K562 (cell line): ENCODE measurements around the gene HSD17B8. TPM values are rescaled to one million over a fixed set of nuclear protein-coding genes. Genes with fewer than 3 reads are reported as not detected.

Source experiments
- BHLHE40 ChIP-seq: IDR thresholded peaks from 2 replicates; pipeline ENCODE4 v1.6.1; 2011; ENCODE audit warnings: low read length, improper control_type of control experiment
- CBFA2T2 ChIP-seq: fragments of 450-650 bp; conservative IDR thresholded peaks from 2 replicates; pipeline ENCODE4 v1.6.1; 2017; ENCODE audit warnings: mild to moderate bottlenecking
- E2F8 ChIP-seq: fragments of 450-650 bp; IDR thresholded peaks from 2 replicates; pipeline ENCODE4 v1.7.1; 2018; ENCODE audit warnings: mild to moderate bottlenecking, low read depth; ENCODE audit not compliant: partially characterized antibody
- KLF13 ChIP-seq: fragments of 450-650 bp; IDR thresholded peaks from 2 replicates; pipeline ENCODE4 v1.6.1; 2016; ENCODE audit warnings: missing genetic modification characterization, low read depth, mild to moderate bottlenecking, missing compliant biosample characterization, moderate library complexity, borderline replicate concordance
- L3MBTL2 ChIP-seq: fragments of 450-650 bp; IDR thresholded peaks from 2 replicates; pipeline ENCODE4 v1.6.1; 2016; ENCODE audit warnings: mild to moderate bottlenecking, moderate library complexity
- NFE2L1 ChIP-seq: fragments of 450-650 bp; IDR thresholded peaks from 2 replicates; pipeline ENCODE4 v1.6.1; 2016; ENCODE audit warnings: missing genetic modification characterization, low read depth, mild to moderate bottlenecking, missing compliant biosample characterization, moderate library complexity, borderline replicate concordance
- ZKSCAN3 ChIP-seq: fragments of 250-450 bp; sonication (Bioruptor Pico); IDR thresholded peaks from 2 replicates; pipeline ENCODE4 v1.4.0; 2020
- ZNF253 ChIP-seq: fragments of 250-450 bp; sonication (Bioruptor Pico); conservative IDR thresholded peaks from 2 replicates; pipeline ENCODE4 v1.6.1; 2021; ENCODE audit warnings: mild to moderate bottlenecking
- ZNF407 ChIP-seq: fragments of 450-650 bp; IDR thresholded peaks from 2 replicates; pipeline ENCODE4 v1.6.1; 2016; ENCODE audit warnings: low read depth
- polyA plus RNA-seq, 8 experiments: library from polyadenylated mRNA; depleted of rRNA in 4 of 8; stranded (reverse) in 5 of 8; unstranded in 3 of 8; fragments of >200 nt; fragmentation: Nextera tagmentation in 2 of 8; fragmentation: Illumina TruSeq in 1 of 8; extraction: Ambion mirVana in 2 of 8; extraction: Trizol in 1 of 8; gene quantifications; 2 replicates each; pipeline versions ENCODE4 v1.2.1 to v1.2.3, GENCODE V29; 2011 to 2014; ENCODE audit warnings: inconsistent platforms in 1 of 8, missing spikeins in 1 of 8
- total RNA-seq, 7 experiments: library from RNA; depleted of rRNA in 6 of 7; stranded (reverse); fragments of >200 nt in 6 of 7; fragmentation: Illumina TruSeq in 2 of 7; extraction: Trizol in 2 of 7; gene quantifications; 2 replicates each; pipeline versions ENCODE4 v1.2.1 to v1.2.3, GENCODE V29; 2011 to 2021; ENCODE audit warnings: low replicate concordance in 1 of 7
- TF ChIP-seq, protein P1 (sequence below): sonication (generic); formaldehyde crosslinking; IDR thresholded peaks from 2 replicates; pipeline ENCODE4 v1.8.0; 2022; ENCODE audit warnings: mild to moderate bottlenecking, missing genetic modification reagents
- TF ChIP-seq, protein P2 (sequence below): fragments of 250-450 bp; sonication (Bioruptor Pico); IDR thresholded peaks from 2 replicates; pipeline ENCODE4 v1.4.0; 2020; ENCODE audit warnings: mild to moderate bottlenecking, moderate library complexity

Gene HSD17B8
- total and polyA plus RNA-seq, 9 of the 15 experiments (the other 6 are each of a cell fraction or from before 2014, with no cell fraction given) = 3.7 to 35.2 (median 14.2) TPM

GRCh38 chr6:33248932-33249731, 44.7 kb downstream of the HSD17B8 start (continued):
- TF ChIP-seq ZNF407 (0 out of 2 replicates have a peak, but pooled peaks have one; percentile 35), NFE2L1 (tag) (no peak), KLF13 (tag) (peak; percentile 63; the same call in 1 of the 2 replicates), E2F8 (peak; percentile 45), CBFA2T2 (no peak), ZNF253 (no peak), L3MBTL2 (peak; percentile 89), ZKSCAN3 (CRISPR knock-in tag) (no peak), BHLHE40 (0 out of 2 replicates have a peak, but pooled peaks have one; percentile 28)
- TF ChIP-seq, protein P1, sequence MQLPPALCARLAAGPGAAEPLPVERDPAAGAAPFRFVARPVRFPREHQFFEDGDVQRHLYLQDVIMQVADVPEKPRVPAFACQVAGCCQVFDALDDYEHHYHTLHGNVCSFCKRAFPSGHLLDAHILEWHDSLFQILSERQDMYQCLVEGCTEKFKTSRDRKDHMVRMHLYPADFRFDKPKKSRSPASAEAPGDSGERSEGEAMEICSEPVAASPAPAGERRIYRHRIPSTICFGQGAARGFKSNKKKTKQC (CRISPR knock-in tag) = no peak; the same call in 1 of the 2 replicates
- TF ChIP-seq, protein P2, sequence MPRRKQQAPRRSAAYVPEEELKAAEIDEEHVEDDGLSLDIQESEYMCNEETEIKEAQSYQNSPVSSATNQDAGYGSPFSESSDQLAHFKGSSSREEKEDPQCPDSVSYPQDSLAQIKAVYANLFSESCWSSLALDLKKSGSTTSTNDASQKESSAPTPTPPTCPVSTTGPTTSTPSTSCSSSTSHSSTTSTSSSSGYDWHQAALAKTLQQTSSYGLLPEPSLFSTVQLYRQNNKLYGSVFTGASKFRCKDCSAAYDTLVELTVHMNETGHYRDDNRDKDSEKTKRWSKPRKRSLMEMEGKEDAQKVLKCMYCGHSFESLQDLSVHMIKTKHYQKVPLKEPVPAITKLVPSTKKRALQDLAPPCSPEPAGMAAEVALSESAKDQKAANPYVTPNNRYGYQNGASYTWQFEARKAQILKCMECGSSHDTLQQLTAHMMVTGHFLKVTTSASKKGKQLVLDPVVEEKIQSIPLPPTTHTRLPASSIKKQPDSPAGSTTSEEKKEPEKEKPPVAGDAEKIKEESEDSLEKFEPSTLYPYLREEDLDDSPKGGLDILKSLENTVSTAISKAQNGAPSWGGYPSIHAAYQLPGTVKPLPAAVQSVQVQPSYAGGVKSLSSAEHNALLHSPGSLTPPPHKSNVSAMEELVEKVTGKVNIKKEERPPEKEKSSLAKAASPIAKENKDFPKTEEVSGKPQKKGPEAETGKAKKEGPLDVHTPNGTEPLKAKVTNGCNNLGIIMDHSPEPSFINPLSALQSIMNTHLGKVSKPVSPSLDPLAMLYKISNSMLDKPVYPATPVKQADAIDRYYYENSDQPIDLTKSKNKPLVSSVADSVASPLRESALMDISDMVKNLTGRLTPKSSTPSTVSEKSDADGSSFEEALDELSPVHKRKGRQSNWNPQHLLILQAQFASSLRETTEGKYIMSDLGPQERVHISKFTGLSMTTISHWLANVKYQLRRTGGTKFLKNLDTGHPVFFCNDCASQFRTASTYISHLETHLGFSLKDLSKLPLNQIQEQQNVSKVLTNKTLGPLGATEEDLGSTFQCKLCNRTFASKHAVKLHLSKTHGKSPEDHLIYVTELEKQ = no peak
